Upper lobe of left lung (tissue), 4 donors: ENCODE results near the gene EMX2.
"Not testable (repeated sequence)": the region's sequence is repeated elsewhere in the genome, so short reads cannot be mapped to it uniquely, and the experiment has no call there.

Source experiments
- CTCF ChIP-seq, 6 experiments: fragments of 450-650 bp in 4 of 6; fragments of 200-600 bp in 2 of 6; sonication (generic) in 2 of 6; IDR thresholded peaks; one replicate each; pipeline ENCODE4 v1.5.1; 2016 to 2019; ENCODE audit warnings: antibody characterized with exemption in 6 of 6
- POLR2AphosphoS5 ChIP-seq, 2 donors: sonication (generic); formaldehyde crosslinking; IDR thresholded peaks; one replicate each; pipeline ENCODE4 v1.5.1; 2017; ENCODE audit warnings: antibody characterized with exemption in 2 of 2

DNA sequence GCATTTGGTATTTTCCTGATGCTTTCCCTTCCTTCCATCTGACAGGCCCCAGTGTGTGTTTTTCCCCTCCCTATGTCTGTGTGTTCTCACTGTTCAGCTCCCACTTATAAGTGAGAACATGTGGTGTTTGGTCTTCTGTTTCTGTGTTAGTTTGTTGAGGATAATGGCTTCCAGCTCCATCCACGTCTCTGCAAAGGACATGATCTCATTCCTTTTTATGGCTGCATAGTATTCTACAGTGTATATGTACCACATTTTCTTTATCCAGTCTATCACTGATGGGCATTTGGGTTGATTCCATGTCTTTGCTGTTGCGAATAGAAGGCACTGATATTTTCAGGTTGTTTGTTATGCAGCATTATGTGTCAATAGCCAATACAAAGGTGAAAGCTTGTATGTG is 42.3 kb downstream of the EMX2 start:
- TF ChIP-seq POLR2AphosphoS5, CTCF (IDR thresholded peaks at IDR 0.05): not testable (repeated sequence)
